Duodenal mucosa (tissue), 2 donors: ENCODE data around the gene RPS15.

Experiments
- H3K27ac ChIP-seq: one replicate; pipeline ENCODE4 v1.7.0; 2013; ENCODE audit warnings: low read depth, low read length
- H3K27me3 ChIP-seq, 2 donors: one replicate each; pipeline ENCODE4 v1.7.0; 2013; ENCODE audit warnings: low read length in 2 of 2, control low read depth in 1 of 2; ENCODE audit not compliant: insufficient read depth in 2 of 2, control insufficient read depth in 1 of 2
- H3K36me3 ChIP-seq, 2 donors: one replicate each; pipeline ENCODE4 v1.7.0; 2013; ENCODE audit warnings: low read length in 2 of 2, control low read depth in 1 of 2; ENCODE audit not compliant: insufficient read depth in 2 of 2, control insufficient read depth in 1 of 2
- H3K4me1 ChIP-seq, 2 donors: one replicate each; pipeline ENCODE4 v1.7.0; 2013; ENCODE audit warnings: low read length in 2 of 2, control low read depth in 1 of 2; ENCODE audit not compliant: insufficient read depth in 2 of 2, control insufficient read depth in 1 of 2
- H3K4me3 ChIP-seq, 2 donors: one replicate each; pipeline ENCODE4 v1.7.0; 2013; ENCODE audit warnings: low read length in 2 of 2, low read depth in 1 of 2
- H3K9ac ChIP-seq, 2 donors: one replicate each; pipeline ENCODE4 v1.7.0; 2013; ENCODE audit warnings: low read length in 2 of 2, low read depth in 1 of 2
- H3K9me3 ChIP-seq, 2 donors: one replicate each; pipeline ENCODE4 v1.7.0; 2013; ENCODE audit warnings: low read length in 2 of 2, control low read depth in 1 of 2; ENCODE audit not compliant: control insufficient read depth in 1 of 2

The RPS15 gene

DNA sequence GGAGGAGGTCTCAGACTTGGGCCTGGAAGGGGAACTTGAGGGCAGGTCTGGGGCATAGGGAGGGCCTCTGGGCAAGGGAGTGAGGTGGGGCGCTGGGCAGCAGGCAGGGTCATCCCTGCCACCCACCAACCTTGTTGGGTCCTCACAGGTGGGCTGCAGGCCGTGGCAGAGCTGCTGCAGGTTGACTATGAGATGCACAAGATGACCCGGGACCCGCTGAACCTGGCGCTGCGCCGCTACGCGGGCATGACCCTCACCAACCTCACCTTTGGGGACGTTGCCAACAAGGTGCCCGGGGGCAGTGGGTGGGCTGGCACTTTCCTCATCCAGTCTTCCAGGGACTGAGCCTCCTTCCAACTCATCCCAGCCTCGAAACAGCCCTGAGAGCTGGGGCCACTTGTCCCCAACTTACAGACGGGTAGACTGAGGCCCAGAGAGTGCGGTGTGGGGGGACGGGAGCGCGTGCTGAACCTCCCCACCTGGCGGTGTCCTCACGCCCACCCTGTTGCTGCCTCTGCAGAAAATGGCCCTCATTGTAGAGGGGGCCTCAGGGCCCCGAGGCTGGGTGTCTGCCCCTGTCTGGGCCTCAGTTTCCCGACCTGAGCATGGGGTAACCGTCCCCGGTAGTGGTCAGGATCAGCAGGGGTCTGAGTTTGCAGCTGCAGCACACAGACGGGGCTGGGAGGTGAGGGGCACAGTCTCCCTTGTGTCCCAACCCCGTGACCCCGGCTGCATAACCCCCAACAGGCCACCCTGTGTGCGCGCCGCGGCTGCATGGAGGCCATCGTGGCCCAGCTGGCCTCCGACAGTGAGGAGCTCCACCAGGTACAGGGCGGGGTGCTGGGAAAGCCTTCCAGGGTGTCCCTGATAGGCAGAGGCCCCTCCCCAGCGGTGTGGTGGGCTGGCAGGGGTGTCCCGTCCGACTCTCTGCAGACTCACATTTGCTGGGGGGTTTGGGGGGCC lies 22.1 kb downstream of the RPS15 start:
- Histone ChIP-seq H3K9me3 (no peaks in the 10 kb centered on the region), H3K9ac (no peak overlapping the region), H3K4me1 (peaks cover 0 to 12% of the 10 kb centered on the region in 2 donors), H3K27me3 (peaks cover 33 to 36% of the 10 kb centered on the region in 2 donors), H3K4me3 (no peak overlapping the region), H3K36me3 (no peaks in the 10 kb centered on the region), H3K27ac (no peak overlapping the region)

DNA sequence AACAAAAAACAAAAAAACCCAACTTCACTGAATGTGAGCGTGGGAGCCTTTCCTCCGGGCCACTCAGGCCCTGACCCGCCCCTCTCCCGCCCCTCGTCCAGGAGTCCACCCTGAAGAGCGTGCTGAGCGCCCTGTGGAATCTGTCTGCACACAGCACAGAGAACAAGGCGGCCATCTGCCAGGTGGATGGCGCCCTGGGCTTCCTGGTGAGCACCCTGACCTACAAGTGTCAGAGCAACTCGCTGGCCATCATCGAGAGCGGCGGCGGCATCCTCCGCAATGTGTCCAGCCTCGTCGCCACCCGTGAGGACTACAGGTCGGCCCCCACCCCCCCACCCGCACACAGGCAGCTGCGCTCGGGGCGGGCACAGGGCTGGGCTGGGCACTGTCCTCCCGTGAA lies 23.7 kb downstream of the RPS15 start:
- Histone ChIP-seq H3K9me3 (no peaks in the 10 kb centered on the region), H3K4me3 (no peak overlapping the region), H3K27me3 (peaks cover 28 to 35% of the 10 kb centered on the region in 2 donors), H3K27ac (no peak overlapping the region), H3K4me1 (peaks cover 0 to 3% of the 10 kb centered on the region in 2 donors), H3K36me3 (no peaks in the 10 kb centered on the region), H3K9ac (no peak overlapping the region)

DNA sequence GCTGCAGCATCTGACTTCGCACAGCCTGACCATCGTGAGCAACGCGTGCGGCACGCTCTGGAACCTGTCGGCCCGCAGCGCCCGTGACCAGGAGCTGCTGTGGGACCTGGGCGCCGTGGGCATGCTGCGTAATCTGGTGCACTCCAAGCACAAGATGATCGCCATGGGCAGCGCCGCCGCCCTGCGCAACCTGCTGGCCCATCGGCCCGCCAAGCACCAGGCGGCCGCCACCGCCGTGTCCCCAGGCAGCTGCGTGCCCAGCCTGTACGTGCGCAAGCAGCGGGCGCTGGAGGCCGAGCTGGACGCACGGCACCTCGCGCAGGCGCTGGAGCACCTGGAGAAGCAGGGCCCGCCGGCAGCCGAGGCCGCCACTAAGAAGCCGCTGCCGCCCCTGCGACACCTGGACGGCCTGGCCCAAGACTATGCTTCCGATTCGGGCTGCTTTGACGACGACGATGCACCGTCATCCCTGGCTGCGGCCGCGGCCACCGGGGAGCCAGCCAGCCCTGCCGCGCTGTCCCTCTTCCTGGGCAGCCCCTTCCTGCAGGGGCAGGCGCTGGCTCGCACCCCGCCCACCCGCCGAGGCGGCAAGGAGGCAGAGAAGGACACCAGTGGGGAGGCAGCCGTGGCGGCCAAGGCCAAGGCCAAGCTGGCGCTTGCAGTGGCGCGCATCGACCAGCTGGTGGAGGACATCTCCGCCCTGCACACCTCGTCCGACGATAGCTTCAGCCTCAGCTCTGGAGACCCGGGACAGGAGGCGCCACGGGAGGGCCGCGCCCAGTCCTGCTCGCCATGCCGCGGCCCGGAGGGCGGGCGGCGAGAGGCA lies 27.2 kb downstream of the RPS15 start:
- no peak overlapping the region for H3K9ac ChIP-seq
- no peaks in the 10 kb centered on the region for H3K36me3 ChIP-seq
- no peaks in the 10 kb centered on the region for H3K9me3 ChIP-seq
- peaks cover 25 to 32% of the 10 kb centered on the region in 2 donors for H3K27me3 ChIP-seq
- H3K4me1 ChIP-seq: peaks cover 6 to 17% of the 10 kb centered on the region in 2 donors
- H3K4me3 ChIP-seq: no peak overlapping the region
- no peak overlapping the region for H3K27ac ChIP-seq

DNA sequence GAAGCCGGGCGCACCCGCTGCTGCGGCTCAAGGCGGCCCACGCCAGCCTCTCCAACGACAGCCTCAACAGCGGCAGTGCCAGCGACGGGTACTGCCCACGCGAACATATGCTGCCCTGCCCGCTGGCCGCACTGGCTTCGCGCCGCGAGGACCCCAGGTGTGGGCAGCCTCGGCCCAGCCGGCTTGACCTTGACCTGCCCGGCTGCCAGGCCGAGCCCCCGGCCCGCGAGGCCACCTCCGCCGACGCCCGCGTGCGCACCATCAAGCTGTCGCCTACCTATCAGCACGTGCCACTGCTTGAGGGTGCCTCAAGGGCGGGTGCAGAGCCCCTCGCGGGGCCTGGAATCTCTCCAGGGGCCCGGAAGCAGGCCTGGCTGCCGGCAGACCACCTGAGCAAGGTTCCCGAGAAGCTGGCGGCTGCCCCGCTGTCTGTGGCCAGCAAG lies 27.8 kb downstream of the RPS15 start:
- no peak overlapping the region for H3K4me3 ChIP-seq
- H3K9ac ChIP-seq: no peak overlapping the region
- peaks cover 31 to 36% of the 10 kb centered on the region in 2 donors for H3K27me3 ChIP-seq
- H3K9me3 ChIP-seq: no peaks in the 10 kb centered on the region
- no peaks in the 10 kb centered on the region for H3K36me3 ChIP-seq
- no peak overlapping the region for H3K27ac ChIP-seq
- H3K4me1 ChIP-seq: peaks cover 11 to 23% of the 10 kb centered on the region in 2 donors

DNA sequence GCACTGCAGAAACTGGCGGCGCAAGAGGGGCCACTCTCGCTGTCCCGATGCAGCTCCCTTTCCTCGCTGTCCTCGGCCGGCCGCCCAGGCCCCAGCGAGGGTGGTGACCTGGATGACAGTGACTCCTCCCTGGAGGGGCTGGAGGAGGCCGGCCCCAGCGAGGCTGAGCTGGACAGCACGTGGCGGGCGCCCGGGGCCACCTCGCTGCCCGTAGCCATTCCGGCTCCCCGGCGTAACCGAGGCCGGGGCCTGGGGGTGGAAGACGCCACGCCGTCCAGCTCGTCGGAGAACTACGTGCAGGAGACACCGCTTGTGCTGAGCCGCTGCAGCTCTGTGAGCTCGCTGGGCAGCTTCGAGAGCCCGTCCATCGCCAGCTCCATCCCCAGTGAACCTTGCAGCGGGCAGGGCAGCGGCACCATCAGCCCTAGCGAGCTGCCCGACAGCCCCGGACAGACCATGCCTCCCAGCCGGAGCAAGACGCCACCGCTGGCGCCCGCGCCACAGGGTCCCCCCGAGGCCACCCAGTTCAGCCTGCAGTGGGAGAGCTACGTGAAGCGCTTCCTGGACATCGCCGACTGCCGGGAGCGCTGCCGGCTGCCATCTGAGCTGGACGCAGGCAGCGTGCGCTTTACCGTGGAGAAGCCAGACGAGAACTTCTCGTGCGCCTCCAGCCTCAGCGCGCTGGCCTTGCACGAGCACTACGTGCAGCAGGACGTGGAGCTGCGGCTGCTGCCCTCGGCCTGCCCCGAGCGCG lies 28.4 kb downstream of the RPS15 start:
- Histone ChIP-seq H3K9ac (no peak overlapping the region), H3K36me3 (no peaks in the 10 kb centered on the region), H3K4me1 (peaks cover 17 to 29% of the 10 kb centered on the region in 2 donors), H3K9me3 (no peaks in the 10 kb centered on the region), H3K27me3 (peaks cover 37 to 42% of the 10 kb centered on the region in 2 donors), H3K27ac (no peak overlapping the region), H3K4me3 (no peak overlapping the region)

DNA sequence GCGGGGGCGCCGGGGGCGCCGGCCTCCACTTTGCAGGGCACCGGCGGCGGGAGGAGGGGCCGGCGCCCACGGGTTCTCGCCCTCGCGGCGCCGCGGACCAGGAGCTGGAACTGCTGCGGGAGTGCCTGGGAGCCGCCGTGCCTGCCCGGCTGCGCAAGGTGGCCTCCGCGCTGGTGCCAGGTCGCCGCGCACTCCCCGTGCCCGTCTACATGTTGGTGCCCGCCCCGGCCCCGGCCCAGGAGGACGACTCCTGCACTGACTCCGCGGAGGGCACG lies 29.0 kb downstream of the RPS15 start:
- Histone ChIP-seq H3K36me3 (no peaks in the 10 kb centered on the region), H3K4me3 (no peak overlapping the region), H3K4me1 (peaks cover 19 to 33% of the 10 kb centered on the region in 2 donors), H3K27ac (no peak overlapping the region), H3K9me3 (no peaks in the 10 kb centered on the region), H3K27me3 (peaks cover 42 to 47% of the 10 kb centered on the region in 2 donors), H3K9ac (no peak overlapping the region)

DNA sequence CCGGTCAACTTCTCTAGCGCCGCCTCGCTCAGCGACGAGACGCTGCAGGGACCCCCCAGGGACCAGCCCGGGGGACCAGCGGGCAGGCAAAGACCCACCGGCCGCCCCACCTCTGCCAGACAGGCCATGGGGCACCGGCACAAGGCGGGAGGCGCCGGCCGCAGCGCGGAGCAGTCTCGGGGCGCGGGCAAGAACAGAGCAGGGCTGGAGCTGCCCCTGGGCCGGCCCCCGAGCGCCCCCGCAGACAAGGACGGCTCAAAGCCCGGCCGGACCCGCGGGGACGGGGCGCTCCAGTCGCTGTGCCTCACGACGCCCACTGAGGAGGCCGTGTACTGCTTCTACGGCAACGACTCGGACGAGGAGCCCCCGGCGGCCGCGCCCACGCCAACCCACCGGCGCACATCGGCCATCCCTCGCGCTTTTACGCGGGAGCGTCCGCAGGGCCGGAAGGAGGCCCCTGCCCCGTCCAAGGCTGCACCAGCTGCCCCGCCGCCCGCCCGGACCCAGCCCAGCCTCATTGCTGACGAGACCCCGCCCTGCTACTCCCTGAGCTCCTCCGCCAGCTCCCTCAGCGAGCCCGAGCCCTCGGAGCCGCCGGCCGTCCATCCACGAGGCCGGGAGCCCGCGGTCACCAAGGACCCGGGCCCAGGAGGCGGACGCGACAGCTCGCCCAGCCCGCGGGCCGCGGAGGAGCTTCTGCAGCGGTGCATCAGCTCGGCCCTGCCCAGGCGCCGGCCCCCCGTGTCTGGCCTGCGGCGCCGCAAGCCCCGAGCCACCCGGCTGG lies 29.5 kb downstream of the RPS15 start:
- peaks cover 47 to 51% of the 10 kb centered on the region in 2 donors for H3K27me3 ChIP-seq
- no peak overlapping the region for H3K9ac ChIP-seq
- H3K4me1 ChIP-seq: peaks cover 19 to 33% of the 10 kb centered on the region in 2 donors
- H3K27ac ChIP-seq: no peak overlapping the region
- no peaks in the 10 kb centered on the region for H3K36me3 ChIP-seq
- no peak overlapping the region for H3K4me3 ChIP-seq
- no peaks in the 10 kb centered on the region for H3K9me3 ChIP-seq

DNA sequence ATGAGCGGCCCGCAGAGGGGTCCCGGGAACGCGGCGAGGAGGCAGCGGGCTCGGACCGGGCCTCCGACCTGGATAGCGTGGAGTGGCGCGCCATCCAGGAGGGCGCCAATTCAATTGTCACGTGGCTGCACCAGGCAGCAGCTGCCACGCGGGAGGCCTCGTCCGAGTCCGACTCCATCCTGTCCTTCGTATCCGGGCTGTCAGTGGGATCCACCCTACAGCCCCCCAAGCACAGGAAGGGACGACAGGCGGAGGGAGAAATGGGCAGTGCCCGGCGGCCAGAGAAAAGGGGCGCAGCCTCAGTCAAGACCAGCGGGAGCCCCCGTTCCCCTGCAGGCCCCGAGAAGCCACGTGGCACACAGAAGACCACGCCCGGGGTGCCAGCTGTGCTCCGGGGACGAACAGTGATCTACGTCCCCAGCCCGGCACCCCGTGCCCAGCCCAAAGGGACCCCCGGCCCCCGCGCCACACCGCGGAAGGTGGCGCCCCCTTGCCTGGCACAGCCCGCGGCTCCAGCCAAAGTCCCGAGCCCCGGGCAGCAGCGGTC lies 30.2 kb downstream of the RPS15 start:
- Histone ChIP-seq H3K36me3 (no peaks in the 10 kb centered on the region), H3K4me1 (peaks cover 19 to 33% of the 10 kb centered on the region in 2 donors), H3K4me3 (no peak overlapping the region), H3K27me3 (peaks cover 48 to 57% of the 10 kb centered on the region in 2 donors), H3K9me3 (no peaks in the 10 kb centered on the region), H3K27ac (no peak overlapping the region), H3K9ac (no peak overlapping the region)

DNA sequence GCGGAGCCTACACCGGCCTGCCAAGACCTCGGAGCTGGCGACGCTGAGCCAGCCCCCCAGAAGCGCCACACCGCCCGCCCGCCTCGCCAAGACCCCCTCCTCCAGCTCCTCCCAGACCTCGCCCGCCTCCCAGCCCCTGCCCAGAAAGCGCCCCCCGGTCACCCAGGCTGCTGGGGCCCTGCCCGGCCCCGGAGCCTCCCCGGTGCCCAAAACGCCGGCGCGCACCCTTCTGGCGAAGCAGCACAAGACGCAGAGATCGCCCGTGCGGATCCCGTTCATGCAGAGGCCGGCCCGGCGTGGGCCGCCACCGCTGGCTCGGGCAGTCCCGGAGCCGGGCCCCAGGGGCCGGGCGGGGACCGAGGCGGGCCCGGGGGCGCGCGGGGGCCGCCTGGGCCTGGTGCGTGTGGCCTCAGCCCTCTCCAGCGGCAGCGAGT lies 30.6 kb downstream of the RPS15 start:
- Histone ChIP-seq H3K9me3 (no peaks in the 10 kb centered on the region), H3K36me3 (no peaks in the 10 kb centered on the region), H3K27ac (no peak overlapping the region), H3K4me3 (no peak overlapping the region), H3K4me1 (peaks cover 19 to 33% of the 10 kb centered on the region in 2 donors), H3K9ac (no peak overlapping the region), H3K27me3 (peaks cover 48 to 58% of the 10 kb centered on the region in 2 donors)
